ENCODE measurements around the gene MS4A7.

- TF ChIP-seq CTCF (IDR thresholded peaks at IDR 0.05) (no peak), POLR2A (IDR thresholded peaks at IDR 0.05) (no peak), POLR2AphosphoS5 (IDR thresholded peaks at IDR 0.05) (no peak), EP300 (IDR thresholded peaks at IDR 0.05) (no peak)
Observed at GRCh38 chr11:60371854-60372253, 6.5 kb upstream of the MS4A7 start.

All from sigmoid colon (tissue), 4 donors.